ENCODE data around the gene ZNHIT3. TPM values are rescaled to one million over a fixed set of nuclear protein-coding genes. Genes with fewer than 3 reads are reported as not detected.

The ZNHIT3 gene
- total and polyA plus RNA-seq, 2 experiments from 2014 or later: 50.5 to 128 TPM

DNA sequence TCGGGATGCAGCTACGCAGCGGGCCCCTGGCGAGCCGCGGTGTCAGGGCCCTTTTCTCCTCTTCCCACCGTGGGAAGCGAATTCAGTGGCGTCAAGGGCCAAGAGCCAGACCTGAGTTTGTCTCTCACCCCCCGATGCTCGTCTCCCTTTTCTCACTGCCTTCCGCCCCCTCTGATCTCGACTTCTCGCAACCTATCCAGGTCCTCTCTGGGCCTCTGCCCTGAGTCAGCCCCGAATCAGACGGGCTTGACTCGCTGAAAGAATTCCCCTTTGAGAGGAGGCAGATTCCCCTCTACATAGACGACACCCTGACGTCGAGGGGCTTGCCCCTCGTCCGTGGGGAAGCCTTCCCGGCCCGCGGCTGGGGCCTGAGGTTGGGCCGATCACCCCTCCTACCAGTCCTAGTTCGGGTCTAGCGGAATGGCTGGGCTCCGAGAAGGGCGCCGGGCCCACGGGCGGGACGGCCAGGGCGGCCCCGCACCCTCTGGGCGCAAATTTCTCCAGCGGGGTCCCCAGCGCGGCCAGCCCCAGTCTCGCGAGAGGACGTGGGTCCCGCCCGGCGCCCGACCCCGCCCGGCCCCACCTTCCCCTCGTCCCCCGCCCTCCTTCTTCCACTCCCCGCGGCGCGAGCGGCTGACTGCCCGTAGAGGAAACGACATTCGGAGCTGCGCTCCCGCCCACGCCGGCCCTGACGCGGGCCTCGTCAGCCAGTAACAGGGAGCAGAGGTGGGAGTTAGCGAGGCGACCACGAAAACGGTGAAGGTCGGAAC is 58.0 kb downstream of the ZNHIT3 start, which contains the start of gene GGNBP2:
Gene GGNBP2, plus strand, starts transcription at position 613 of the 770 bp plus-strand sequence. CDS start 806 bp downstream, outside the sequence.
- no peaks in the 10 kb centered on the region for H3K27me3 ChIP-seq (ENCODE audit: insufficient read depth)
- peaks cover 24% of the 10 kb centered on the region for H3K4me1 ChIP-seq (ENCODE audit: insufficient read depth)
- ATAC-seq: peak; percentile 70
- H3K27ac ChIP-seq (ENCODE audit: low read depth): peak within 1 kb of the TSS; percentile 96
- peak within 1 kb of the TSS; percentile 95 for H3K4me3 Mint-ChIP-seq
- TF ChIP-seq POLR2AphosphoS5 (IDR thresholded peaks at IDR 0.05; ENCODE audit: low read depth): peak; percentile 78
- TF ChIP-seq, protein P1, sequence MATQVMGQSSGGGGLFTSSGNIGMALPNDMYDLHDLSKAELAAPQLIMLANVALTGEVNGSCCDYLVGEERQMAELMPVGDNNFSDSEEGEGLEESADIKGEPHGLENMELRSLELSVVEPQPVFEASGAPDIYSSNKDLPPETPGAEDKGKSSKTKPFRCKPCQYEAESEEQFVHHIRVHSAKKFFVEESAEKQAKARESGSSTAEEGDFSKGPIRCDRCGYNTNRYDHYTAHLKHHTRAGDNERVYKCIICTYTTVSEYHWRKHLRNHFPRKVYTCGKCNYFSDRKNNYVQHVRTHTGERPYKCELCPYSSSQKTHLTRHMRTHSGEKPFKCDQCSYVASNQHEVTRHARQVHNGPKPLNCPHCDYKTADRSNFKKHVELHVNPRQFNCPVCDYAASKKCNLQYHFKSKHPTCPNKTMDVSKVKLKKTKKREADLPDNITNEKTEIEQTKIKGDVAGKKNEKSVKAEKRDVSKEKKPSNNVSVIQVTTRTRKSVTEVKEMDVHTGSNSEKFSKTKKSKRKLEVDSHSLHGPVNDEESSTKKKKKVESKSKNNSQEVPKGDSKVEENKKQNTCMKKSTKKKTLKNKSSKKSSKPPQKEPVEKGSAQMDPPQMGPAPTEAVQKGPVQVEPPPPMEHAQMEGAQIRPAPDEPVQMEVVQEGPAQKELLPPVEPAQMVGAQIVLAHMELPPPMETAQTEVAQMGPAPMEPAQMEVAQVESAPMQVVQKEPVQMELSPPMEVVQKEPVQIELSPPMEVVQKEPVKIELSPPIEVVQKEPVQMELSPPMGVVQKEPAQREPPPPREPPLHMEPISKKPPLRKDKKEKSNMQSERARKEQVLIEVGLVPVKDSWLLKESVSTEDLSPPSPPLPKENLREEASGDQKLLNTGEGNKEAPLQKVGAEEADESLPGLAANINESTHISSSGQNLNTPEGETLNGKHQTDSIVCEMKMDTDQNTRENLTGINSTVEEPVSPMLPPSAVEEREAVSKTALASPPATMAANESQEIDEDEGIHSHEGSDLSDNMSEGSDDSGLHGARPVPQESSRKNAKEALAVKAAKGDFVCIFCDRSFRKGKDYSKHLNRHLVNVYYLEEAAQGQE (IDR thresholded peaks at IDR 0.05; ENCODE audit: unreplicated experiment): no peak
- peaks cover 16% of the 10 kb centered on the region; the same call in 2 of the 3 replicates for H3K4me1 Mint-ChIP-seq
- H3K4me3 ChIP-seq: peak within 1 kb of the TSS; percentile 98
- peak; percentile 96 for DNase-seq (ENCODE audit: low spot score)
- peaks cover 12% of the 10 kb centered on the region for H4K20me1 ChIP-seq (replicated peaks; ENCODE audit: insufficient read depth)
- peaks cover 9% of the 10 kb centered on the region for H3F3A ChIP-seq (replicated peaks; ENCODE audit: low read depth)
- H2AFZ ChIP-seq: peak within 1 kb of the TSS; percentile 98
- H3K36me3 ChIP-seq (ENCODE audit: insufficient read depth): no peaks in the 10 kb centered on the region
- peaks cover 49% of the 10 kb centered on the region for H3K79me2 ChIP-seq (replicated peaks; ENCODE audit: insufficient read depth)
- H3K4me2 ChIP-seq: peak within 1 kb of the TSS; percentile 91
- H3K9me3 Mint-ChIP-seq: no peaks in the 10 kb centered on the region
- H3K27ac Mint-ChIP-seq: peak within 1 kb of the TSS; percentile 98
- no peaks in the 10 kb centered on the region for H3K9me2 ChIP-seq (ENCODE audit: insufficient read depth)
- H3K27me3 Mint-ChIP-seq (ENCODE audit: insufficient read depth, low read depth, poor library complexity): peaks cover 9% of the 10 kb centered on the region
- H3K36me3 Mint-ChIP-seq (ENCODE audit: low read depth): peaks cover 3% of the 10 kb centered on the region

DNA sequence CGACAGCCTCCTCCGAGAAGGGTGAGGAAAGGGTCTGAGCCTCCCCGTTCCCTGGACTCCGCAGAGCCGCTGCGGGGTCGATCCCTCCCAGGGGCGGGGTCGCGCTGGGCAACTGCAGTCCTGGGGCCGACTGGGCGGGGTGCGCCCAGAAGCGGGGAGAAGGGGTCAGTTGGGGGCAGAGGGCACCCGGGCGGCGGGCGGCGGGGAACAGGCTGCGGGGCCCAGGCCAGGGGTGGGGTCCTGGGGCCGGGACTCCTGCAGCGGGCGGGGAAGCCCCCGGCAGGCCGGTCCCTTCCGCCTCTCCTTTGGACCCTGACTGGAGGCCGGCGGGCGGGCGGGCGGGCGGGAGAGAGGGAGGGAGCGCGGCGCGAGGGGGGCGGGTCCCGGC is 58.6 kb downstream of the ZNHIT3 start:
- H3K27ac Mint-ChIP-seq: peak overlapping the region; percentile 89; the same call in 1 of the 2 replicates
- ATAC-seq (peak; percentile 60), DNase-seq (ENCODE audit: low spot score) (no peak)
- H3K4me1 Mint-ChIP-seq: peaks cover 16% of the 10 kb centered on the region; the same call in 2 of the 3 replicates
- peak overlapping the region; percentile 92 for H3K27ac ChIP-seq (ENCODE audit: low read depth)
- H3K4me3 ChIP-seq: peak overlapping the region; percentile 98
- peaks cover 24% of the 10 kb centered on the region for H3K4me1 ChIP-seq (ENCODE audit: insufficient read depth)
- H3K9me2 ChIP-seq (ENCODE audit: insufficient read depth): no peaks in the 10 kb centered on the region
- peak overlapping the region; percentile 91 for H3K4me2 ChIP-seq
- H3K9me3 Mint-ChIP-seq: no peaks in the 10 kb centered on the region
- peaks cover 4% of the 10 kb centered on the region for H3K36me3 Mint-ChIP-seq (ENCODE audit: low read depth)
- peaks cover 9% of the 10 kb centered on the region for H3F3A ChIP-seq (replicated peaks; ENCODE audit: low read depth)
- H3K36me3 ChIP-seq (ENCODE audit: insufficient read depth): no peaks in the 10 kb centered on the region
- peaks cover 55% of the 10 kb centered on the region for H3K79me2 ChIP-seq (replicated peaks; ENCODE audit: insufficient read depth)
- TF ChIP-seq STAT1 (IDR thresholded peaks at IDR 0.05; ENCODE audit: unreplicated experiment) (no peak), NANOG (IDR thresholded peaks at IDR 0.05; ENCODE audit: borderline replicate concordance) (no peak), EZH2 (IDR thresholded peaks at IDR 0.05; ENCODE audit: low read depth, unreplicated experiment) (no peak), ZNF114 (CRISPR knock-in tag; IDR thresholded peaks at IDR 0.05) (no peak), POLR2AphosphoS5 (IDR thresholded peaks at IDR 0.05; ENCODE audit: low read depth) (peak; percentile 56)
- peak overlapping the region; percentile 91 for H2AFZ ChIP-seq
- peaks cover 9% of the 10 kb centered on the region for H3K27me3 Mint-ChIP-seq (ENCODE audit: insufficient read depth, low read depth, poor library complexity)
- peak overlapping the region; percentile 95 for H3K4me3 Mint-ChIP-seq
- peaks cover 18% of the 10 kb centered on the region for H4K20me1 ChIP-seq (replicated peaks; ENCODE audit: insufficient read depth)
- no peaks in the 10 kb centered on the region for H3K27me3 ChIP-seq (ENCODE audit: insufficient read depth)

Small RNAs within 50 kb of the gene (small RNA-seq; reads per million reads assigned to genes)
- gene RNA5SP439 (ENCODE audit: low replicate concordance): not detected

Other genes starting within 250 kb of the ZNHIT3 start
- gene TBC1D3I, start 222.1 kb upstream of the ZNHIT3 start, total RNA-seq (2014; rRNA removed; shearing (Covaris generic)): 0.62 TPM in 1 of 2 replicates, not detected in the other
- 0.11 TPM in 1 of 2 replicates, not detected in the other for gene TBC1D3I, start 222.1 kb upstream of the ZNHIT3 start, polyA plus RNA-seq (2016; fragmentation: Nextera tagmentation; extraction: Ambion mirVana)
- not detected in 2 replicates for gene TBC1D3G, start 162.8 kb upstream of the ZNHIT3 start, total RNA-seq (2014; rRNA removed; shearing (Covaris generic))
- not detected in 2 replicates for gene TBC1D3G, start 162.8 kb upstream of the ZNHIT3 start, polyA plus RNA-seq (2016; fragmentation: Nextera tagmentation; extraction: Ambion mirVana)
- gene TBC1D3H, start 98.2 kb upstream of the ZNHIT3 start, total RNA-seq (2014; rRNA removed; shearing (Covaris generic)): not detected in 2 replicates
- not detected in 2 replicates for gene TBC1D3H, start 98.2 kb upstream of the ZNHIT3 start, polyA plus RNA-seq (2016; fragmentation: Nextera tagmentation; extraction: Ambion mirVana)
- gene MYO19, start 48.2 kb downstream of the ZNHIT3 start, total RNA-seq (2014; rRNA removed; shearing (Covaris generic)): 129 and 150 TPM in 2 replicates
- 34.9 and 37.9 TPM in 2 replicates for gene MYO19, start 48.2 kb downstream of the ZNHIT3 start, polyA plus RNA-seq (2016; fragmentation: Nextera tagmentation; extraction: Ambion mirVana)
- 15.8 and 17.2 TPM in 2 replicates for gene PIGW, start 48.3 kb downstream of the ZNHIT3 start, total RNA-seq (2014; rRNA removed; shearing (Covaris generic))
- 5.5 and 8.0 TPM in 2 replicates for gene PIGW, start 48.3 kb downstream of the ZNHIT3 start, polyA plus RNA-seq (2016; fragmentation: Nextera tagmentation; extraction: Ambion mirVana)
- 37.9 and 41.2 TPM in 2 replicates for gene GGNBP2, start 58.2 kb downstream of the ZNHIT3 start, total RNA-seq (2014; rRNA removed; shearing (Covaris generic))
- 32.0 and 40.7 TPM in 2 replicates for gene GGNBP2, start 58.2 kb downstream of the ZNHIT3 start, polyA plus RNA-seq (2016; fragmentation: Nextera tagmentation; extraction: Ambion mirVana)
- 36.7 and 39.6 TPM in 2 replicates for gene DHRS11, start 105.2 kb downstream of the ZNHIT3 start, total RNA-seq (2014; rRNA removed; shearing (Covaris generic))
- gene DHRS11, start 105.2 kb downstream of the ZNHIT3 start, polyA plus RNA-seq (2016; fragmentation: Nextera tagmentation; extraction: Ambion mirVana): 20.4 and 23.4 TPM in 2 replicates
- gene MRM1, start 114.9 kb downstream of the ZNHIT3 start, total RNA-seq (2014; rRNA removed; shearing (Covaris generic)): 20.4 and 22.9 TPM in 2 replicates
- gene MRM1, start 114.9 kb downstream of the ZNHIT3 start, polyA plus RNA-seq (2016; fragmentation: Nextera tagmentation; extraction: Ambion mirVana): 7.6 and 8.4 TPM in 2 replicates